ENCODE results near the gene OFD1.

GRCh38 chrX:13734278-13735172, at the start of gene OFD1, which contains the start of gene TRAPPC2:
- TF ChIP-seq TAF1 (IDR thresholded peaks at IDR 0.05; ENCODE audit: borderline replicate concordance, low read depth, low read length) (peak; percentile 54; the same call in 1 of the 2 replicates), PBX3 (IDR thresholded peaks at IDR 0.05) (no peak), CTCF (IDR thresholded peaks at IDR 0.05) (no peak), POLR2AphosphoS5 (IDR thresholded peaks at IDR 0.05; ENCODE audit: low read depth, low read length) (peak; percentile 93), JUND (IDR thresholded peaks at IDR 0.05) (no peak), SMC3 (IDR thresholded peaks at IDR 0.05; ENCODE audit: low read depth, low read length) (no peak)
